ENCODE results near the gene TNFRSF19. TPM values are rescaled to one million over a fixed set of nuclear protein-coding genes. Genes with fewer than 3 reads are reported as not detected.

The TNFRSF19 gene
- total RNA-seq, 1 experiment from 2014 or later: 0.24 TPM

DNA sequence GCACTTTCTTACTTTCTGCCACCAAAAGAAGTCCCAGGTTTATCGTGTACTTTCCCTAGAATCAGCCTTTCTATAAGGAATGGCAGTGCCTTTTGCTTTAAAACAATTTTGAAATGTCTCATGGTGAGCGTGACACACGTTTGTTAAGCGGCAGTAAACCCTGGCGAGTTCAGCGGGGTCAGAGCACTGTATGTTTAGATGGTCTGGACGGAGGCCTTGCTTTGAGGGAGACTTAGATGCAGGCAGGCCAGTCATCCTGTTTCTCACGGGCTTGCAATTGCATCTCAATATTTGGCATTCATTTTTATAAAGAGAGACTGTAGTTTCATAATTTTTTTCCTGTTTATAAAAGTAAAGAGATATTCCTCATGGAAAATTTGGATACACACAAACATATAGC is 96.4 kb downstream of the TNFRSF19 start:
- TF ChIP-seq, protein P1, sequence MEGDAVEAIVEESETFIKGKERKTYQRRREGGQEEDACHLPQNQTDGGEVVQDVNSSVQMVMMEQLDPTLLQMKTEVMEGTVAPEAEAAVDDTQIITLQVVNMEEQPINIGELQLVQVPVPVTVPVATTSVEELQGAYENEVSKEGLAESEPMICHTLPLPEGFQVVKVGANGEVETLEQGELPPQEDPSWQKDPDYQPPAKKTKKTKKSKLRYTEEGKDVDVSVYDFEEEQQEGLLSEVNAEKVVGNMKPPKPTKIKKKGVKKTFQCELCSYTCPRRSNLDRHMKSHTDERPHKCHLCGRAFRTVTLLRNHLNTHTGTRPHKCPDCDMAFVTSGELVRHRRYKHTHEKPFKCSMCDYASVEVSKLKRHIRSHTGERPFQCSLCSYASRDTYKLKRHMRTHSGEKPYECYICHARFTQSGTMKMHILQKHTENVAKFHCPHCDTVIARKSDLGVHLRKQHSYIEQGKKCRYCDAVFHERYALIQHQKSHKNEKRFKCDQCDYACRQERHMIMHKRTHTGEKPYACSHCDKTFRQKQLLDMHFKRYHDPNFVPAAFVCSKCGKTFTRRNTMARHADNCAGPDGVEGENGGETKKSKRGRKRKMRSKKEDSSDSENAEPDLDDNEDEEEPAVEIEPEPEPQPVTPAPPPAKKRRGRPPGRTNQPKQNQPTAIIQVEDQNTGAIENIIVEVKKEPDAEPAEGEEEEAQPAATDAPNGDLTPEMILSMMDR (conservative IDR thresholded peaks at IDR 0.05): no peak
- no peak for TF ChIP-seq EZH2 (IDR thresholded peaks at IDR 0.05; ENCODE audit: low read depth)
- BruUV-seq (replicated peaks): no TSS peak
- Histone ChIP-seq H4K20me1 (ENCODE audit: insufficient read depth) (no peaks in the 10 kb centered on the region), H3K27ac (no peak overlapping the region), H3K36me3 (ENCODE audit: low read depth) (no peaks in the 10 kb centered on the region), H3F3A (ENCODE audit: insufficient read depth, low read depth) (no peaks in the 10 kb centered on the region), H3K4me2 (no peak overlapping the region), H3K9me3 (ENCODE audit: insufficient read depth, low read depth) (no peaks in the 10 kb centered on the region), H3K4me3 (no peak overlapping the region), H3K79me2 (ENCODE audit: low read depth) (no peaks in the 10 kb centered on the region), H3K4me1 (replicated peaks; ENCODE audit: insufficient read depth) (no peaks in the 10 kb centered on the region), H3K27me3 (ENCODE audit: insufficient read depth, low read depth) (no peaks in the 10 kb centered on the region), H2AFZ (no peak overlapping the region), H3K9me2 (ENCODE audit: insufficient read depth) (no peaks in the 10 kb centered on the region)
- intact Hi-C loops (cut with micrococcal nuclease; ENCODE audit: unreplicated experiment): no loop called here
- POLR2A ChIA-PET (ENCODE audit: unreplicated experiment): no interaction called here
- DNase-seq: no peak
- CTCF ChIA-PET: no interaction called here

- ChIA-PET CTCF (no interaction called here), POLR2A (ENCODE audit: unreplicated experiment) (no interaction called here)
- Histone ChIP-seq H3K27me3 (ENCODE audit: insufficient read depth, low read depth) (no peaks in the 10 kb centered on the region), H3K79me2 (ENCODE audit: low read depth) (no peaks in the 10 kb centered on the region), H3K36me3 (ENCODE audit: low read depth) (no peaks in the 10 kb centered on the region), H4K20me1 (ENCODE audit: insufficient read depth) (no peaks in the 10 kb centered on the region), H3K9me3 (ENCODE audit: insufficient read depth, low read depth) (no peaks in the 10 kb centered on the region), H3K27ac (no peak overlapping the region), H2AFZ (no peak overlapping the region), H3F3A (ENCODE audit: insufficient read depth, low read depth) (no peaks in the 10 kb centered on the region), H3K9me2 (ENCODE audit: insufficient read depth) (no peaks in the 10 kb centered on the region), H3K4me2 (no peak overlapping the region), H3K4me1 (replicated peaks; ENCODE audit: insufficient read depth) (no peaks in the 10 kb centered on the region), H3K4me3 (no peak overlapping the region)
- intact Hi-C loops (cut with micrococcal nuclease; ENCODE audit: unreplicated experiment): no loop called here
- no peak for DNase-seq
- BruUV-seq (replicated peaks): no TSS peak
- TF ChIP-seq, protein P1 (conservative IDR thresholded peaks at IDR 0.05): no peak
- TF ChIP-seq EZH2 (IDR thresholded peaks at IDR 0.05; ENCODE audit: low read depth): no peak
These were observed 97.5 kb downstream of the TNFRSF19 start for GRCh38 chr13:23667750-23668149.

DNA sequence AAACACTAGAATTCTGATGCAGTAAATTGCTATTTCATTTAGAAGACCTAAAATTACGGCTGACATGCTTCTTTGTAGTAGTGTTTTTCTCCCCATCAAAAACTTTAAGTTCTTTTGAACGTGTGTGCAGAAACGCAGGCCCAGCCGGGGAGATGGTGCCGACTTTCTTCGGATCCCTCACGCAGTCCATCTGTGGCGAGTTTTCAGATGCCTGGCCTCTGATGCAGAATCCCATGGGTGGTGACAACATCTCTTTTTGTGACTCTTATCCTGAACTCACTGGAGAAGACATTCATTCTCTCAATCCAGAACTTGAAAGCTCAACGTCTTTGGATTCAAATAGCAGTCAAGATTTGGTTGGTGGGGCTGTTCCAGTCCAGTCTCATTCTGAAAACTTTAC is 98.3 kb downstream of the TNFRSF19 start:
- Histone ChIP-seq H3K9me2 (ENCODE audit: insufficient read depth) (no peaks in the 10 kb centered on the region), H3K27me3 (ENCODE audit: insufficient read depth, low read depth) (no peaks in the 10 kb centered on the region), H3K27ac (no peak overlapping the region), H3K4me1 (replicated peaks; ENCODE audit: insufficient read depth) (no peaks in the 10 kb centered on the region), H4K20me1 (ENCODE audit: insufficient read depth) (no peaks in the 10 kb centered on the region), H3K36me3 (ENCODE audit: low read depth) (no peaks in the 10 kb centered on the region), H3F3A (ENCODE audit: insufficient read depth, low read depth) (no peaks in the 10 kb centered on the region), H3K9me3 (ENCODE audit: insufficient read depth, low read depth) (no peaks in the 10 kb centered on the region), H3K79me2 (ENCODE audit: low read depth) (no peaks in the 10 kb centered on the region), H2AFZ (no peak overlapping the region), H3K4me3 (no peak overlapping the region), H3K4me2 (no peak overlapping the region)
- no TSS peak for BruUV-seq (replicated peaks)
- intact Hi-C loops (cut with micrococcal nuclease; ENCODE audit: unreplicated experiment): no loop called here
- no peak for DNase-seq
- POLR2A ChIA-PET (ENCODE audit: unreplicated experiment): no interaction called here
- CTCF ChIA-PET: no interaction called here
- TF ChIP-seq EZH2 (IDR thresholded peaks at IDR 0.05; ENCODE audit: low read depth): no peak
- TF ChIP-seq, protein P1 (conservative IDR thresholded peaks at IDR 0.05): no peak

Data from PC-9 (cell line).